Left lung (tissue), 10 donors: ENCODE results near the gene KIF3C. TPM values are rescaled to one million over a fixed set of nuclear protein-coding genes. Genes with fewer than 3 reads are reported as not detected.
"Not testable (repeated sequence)": the region's sequence is repeated elsewhere in the genome, so short reads cannot be mapped to it uniquely, and the experiment has no call there.

ENCODE experiments used
- ATAC-seq: fragments of 200-7000 bp; cut with Tn5 transposase; one replicate; pipeline ENCODE4 v1.9.1; 2020; ENCODE audit warnings: moderate library complexity
- DNase-seq, 4 donors: peaks; one replicate each; pipeline ENCODE4 v3.0.0-alpha.2; 2013 to 2020
- H3K27ac ChIP-seq, 2 donors: fragments of 200-600 bp; sonication (generic) in 1 of 2; one replicate each; pipeline versions ENCODE4 v1.5.0 to v1.8.0; 2020 to 2021
- H3K27me3 ChIP-seq, 2 donors: fragments of 200-600 bp; sonication (generic) in 1 of 2; one replicate each; pipeline versions ENCODE4 v1.5.0 to v1.8.0; 2020 to 2021
- H3K36me3 ChIP-seq, 2 donors: fragments of 200-600 bp; sonication (generic) in 1 of 2; one replicate each; pipeline versions ENCODE4 v1.5.0 to v1.8.0; 2020 to 2021
- H3K4me1 ChIP-seq, 2 donors: fragments of 200-600 bp; one replicate each; pipeline ENCODE4 v1.8.0; 2021
- H3K4me3 ChIP-seq, 2 donors: fragments of 200-600 bp; sonication (generic) in 1 of 2; one replicate each; pipeline versions ENCODE4 v1.5.0 to v1.8.0; 2020 to 2021; ENCODE audit warnings: mild to moderate bottlenecking in 1 of 2
- H3K9me3 ChIP-seq, 2 donors: fragments of 200-600 bp; sonication (generic) in 1 of 2; one replicate each; pipeline versions ENCODE4 v1.5.0 to v1.8.0; 2020 to 2021
- CTCF ChIP-seq, 2 donors: fragments of 200-600 bp; sonication (generic) in 1 of 2; IDR thresholded peaks; one replicate each; pipeline versions ENCODE4 v1.5.0 to v1.8.0; 2021; ENCODE audit warnings: antibody characterized with exemption in 2 of 2
- intact Hi-C, 2 donors: fragments of 100-400 bp; cut with DNase I; formaldehyde crosslinking; loops; one replicate each; pipeline versions ENCODE4 v1.11.2 to v1.14.2; 2022
- polyA plus RNA-seq, 6 donors: library from polyadenylated mRNA; unstranded; fragments of 120-200 nt; gene quantifications; one replicate each; pipeline ENCODE4 v1.2.1, GENCODE V29; 2013; ENCODE audit not compliant: insufficient read length in 6 of 6
- total RNA-seq, 2 donors: library from RNA; stranded (reverse); fragmentation: NEBNext Ultra II Directional; extraction: Animal tissue kit (Norgen Biotek cat#: 25700); gene quantifications; one replicate each; pipeline ENCODE4 v1.2.1, GENCODE V29; 2021
- donor health status: DM: no; HTN: yes; CAD: no.
- donor health status: DM: no; HTN: no; CAD: no.

The KIF3C gene
- total and polyA plus RNA-seq, 8 donors = 5.4 to 23.1 (median 16.7) TPM

- no peak for TF ChIP-seq CTCF (IDR thresholded peaks at IDR 0.05)
- no peak for ATAC-seq
- intact Hi-C loops = no loop called here
- Histone ChIP-seq H3K4me3 (no peak overlapping the region), H3K27me3 (no peaks in the 10 kb centered on the region), H3K9me3 (no peaks in the 10 kb centered on the region), H3K27ac (peak overlapping the region; percentile 19 to 88), H3K36me3 (no peaks in the 10 kb centered on the region), H3K4me1 (peaks cover 0 to 80% of the 10 kb centered on the region in 2 donors)
- DNase-seq = no peak
Measured at GRCh38 chr2:26008095-26008494, 25.8 kb upstream of the KIF3C start.

- ATAC-seq = peak; percentile 56
- intact Hi-C loops = no loop called here
- DNase-seq = peak in 1 of 4 donors; percentile 74
Measured at GRCh38 chr2:26002632-26003310, 20.5 kb upstream of the KIF3C start.

GRCh38 chr2:26001743-26002351, 19.6 kb upstream of the KIF3C start:
- no peaks in the 10 kb centered on the region for H3K27me3 ChIP-seq
- peaks cover 13 to 81% of the 10 kb centered on the region in 2 donors for H3K4me1 ChIP-seq
- H3K36me3 ChIP-seq = no peaks in the 10 kb centered on the region
- intact Hi-C loops = no loop called here
- H3K9me3 ChIP-seq = no peaks in the 10 kb centered on the region
- TF ChIP-seq CTCF (IDR thresholded peaks at IDR 0.05) = no peak
- no peak overlapping the region for H3K4me3 ChIP-seq
- peak; percentile 76 for ATAC-seq
- H3K27ac ChIP-seq = peak overlapping the region; percentile 41 to 91
- DNase-seq = peak; percentile 61 to 84 (median 80)

More at GRCh38 chr2:26002632-26003310, 20.5 kb upstream of the KIF3C start:
- Histone ChIP-seq H3K4me3 (no peak overlapping the region), H3K27me3 (no peaks in the 10 kb centered on the region), H3K9me3 (no peaks in the 10 kb centered on the region), H3K27ac (peak overlapping the region; percentile 41 to 91), H3K4me1 (peaks cover 13 to 85% of the 10 kb centered on the region in 2 donors), H3K36me3 (no peaks in the 10 kb centered on the region)
- no peak for TF ChIP-seq CTCF (IDR thresholded peaks at IDR 0.05)

- intact Hi-C loops = no loop called here
- no peak for TF ChIP-seq CTCF (IDR thresholded peaks at IDR 0.05)
- Histone ChIP-seq H3K4me1 (peaks cover 13 to 79% of the 10 kb centered on the region in 2 donors), H3K27me3 (no peaks in the 10 kb centered on the region), H3K27ac (peak overlapping the region in 1 of 2 donors; percentile 91), H3K4me3 (no peak overlapping the region), H3K9me3 (no peaks in the 10 kb centered on the region), H3K36me3 (no peaks in the 10 kb centered on the region)
- ATAC-seq (peak; percentile 32), DNase-seq (peak in 2 of 4 donors; percentile 66 to 82)
Measured at GRCh38 chr2:26000561-26001082, 18.3 kb upstream of the KIF3C start.

GRCh38 chr2:25999406-25999805, 17.1 kb upstream of the KIF3C start:
- not testable (repeated sequence) for ATAC-seq, H3K4me3 ChIP-seq, H3K36me3 ChIP-seq, H3K27ac ChIP-seq, H3K9me3 ChIP-seq, DNase-seq, H3K27me3 ChIP-seq
- peaks cover 13 to 70% of the 10 kb centered on the region in 2 donors for H3K4me1 ChIP-seq
- intact Hi-C loops = loop anchor here in 1 of 2 donors (5.0 kb wide), 1 partner anchor 148 kb away; no protein-coding TSS in a partner anchor

- not testable (repeated sequence) for ATAC-seq, H3K4me3 ChIP-seq, H3K27me3 ChIP-seq, H3K9me3 ChIP-seq, DNase-seq, H3K27ac ChIP-seq, H3K36me3 ChIP-seq
- H3K4me1 ChIP-seq = peaks cover 13 to 65% of the 10 kb centered on the region in 2 donors
- intact Hi-C loops = loop anchor here in 1 of 2 donors (5.0 kb wide), 1 partner anchor 148 kb away; no protein-coding TSS in a partner anchor
Measured at GRCh38 chr2:25998816-25999383, 16.6 kb upstream of the KIF3C start.
